K562 (cell line): ENCODE results near the gene NTRK1. TPM values are rescaled to one million over a fixed set of nuclear protein-coding genes. Genes with fewer than 3 reads are reported as not detected.
A peak's percentile ranks its signal among the peaks of the same experiment; 100 is the strongest.

Experiments used
- BRD9 ChIP-seq: fragments of 450-650 bp; IDR thresholded peaks from 2 replicates; pipeline ENCODE4 v1.6.1; 2018; ENCODE audit warnings: low read depth; ENCODE audit not compliant: partially characterized antibody
- C11orf30 ChIP-seq: fragments of 450-650 bp; IDR thresholded peaks from 2 replicates; pipeline ENCODE4 v1.6.1; 2016; ENCODE audit warnings: low read depth, mild to moderate bottlenecking
- CEBPB ChIP-seq: fragments of 450-650 bp; IDR thresholded peaks from 2 replicates; pipeline ENCODE4 v1.6.1; 2016; ENCODE audit warnings: missing genetic modification characterization, missing compliant biosample characterization
- EGR1 ChIP-seq: fragments of 450-650 bp; conservative IDR thresholded peaks from 2 replicates; pipeline ENCODE4 v1.6.1; 2017; ENCODE audit warnings: mild to moderate bottlenecking
- FOSL1 ChIP-seq: fragments of 200-800 bp; sonication (Bioruptor generic); conservative IDR thresholded peaks from 2 replicates; pipeline ENCODE4 v1.6.1; 2016; ENCODE audit warnings: missing genetic modification characterization, missing compliant biosample characterization
- FOXP1 ChIP-seq: sonication (generic); formaldehyde crosslinking; IDR thresholded peaks from 2 replicates; pipeline ENCODE4 v1.8.0; 2022; ENCODE audit warnings: mild to moderate bottlenecking, missing genetic modification reagents
- FUS ChIP-seq: fragments of 200-400 bp; formaldehyde crosslinking; optimal IDR thresholded peaks from 2 replicates; pipeline ENCODE3; 2017; ENCODE audit warnings: low read depth, low read length
- HDAC1 ChIP-seq, 2 experiments: fragments of 450-650 bp; IDR thresholded peaks; 2 replicates each; pipeline ENCODE4 v1.6.1; 2016 to 2017; ENCODE audit warnings: inconsistent platforms in 1 of 2, mild to moderate bottlenecking in 1 of 2, moderate library complexity in 1 of 2
- KLF6 ChIP-seq: fragments of 250-450 bp; sonication (Bioruptor Pico); IDR thresholded peaks from 2 replicates; pipeline ENCODE4 v1.4.0; 2020; ENCODE audit warnings: mild to moderate bottlenecking, moderate library complexity, borderline replicate concordance
- MIER1 ChIP-seq: fragments of 450-650 bp; IDR thresholded peaks from 2 replicates; pipeline ENCODE4 v1.6.1; 2016; ENCODE audit warnings: antibody characterized with exemption, mild to moderate bottlenecking, low read depth
- NFIX ChIP-seq: fragments of 250-450 bp; sonication (Bioruptor Pico); IDR thresholded peaks from 2 replicates; pipeline ENCODE4 v1.4.0; 2020; ENCODE audit warnings: low read depth, mild to moderate bottlenecking, moderate library complexity
- PTBP1 ChIP-seq: fragments of 200-400 bp; formaldehyde crosslinking; IDR thresholded peaks from 2 replicates; pipeline ENCODE4 v1.6.1; 2017; ENCODE audit warnings: low read depth, low read length
- SAFB ChIP-seq: fragments of 200-400 bp; formaldehyde crosslinking; IDR thresholded peaks from 2 replicates; pipeline ENCODE4 v1.6.1; 2017; ENCODE audit warnings: low read depth, low read length, borderline replicate concordance
- SRSF1 ChIP-seq: fragments of 200-400 bp; formaldehyde crosslinking; IDR thresholded peaks from 2 replicates; pipeline ENCODE4 v1.6.1; 2017; ENCODE audit warnings: mild to moderate bottlenecking, low read depth, low read length, moderate library complexity
- TAL1 ChIP-seq: fragments of 450-650 bp; IDR thresholded peaks from 2 replicates; pipeline ENCODE4 v1.6.1; 2016; ENCODE audit warnings: mild to moderate bottlenecking
- THRAP3 ChIP-seq: fragments of 450-650 bp; IDR thresholded peaks from 2 replicates; pipeline ENCODE4 v1.6.1; 2016; ENCODE audit warnings: mild to moderate bottlenecking, inconsistent platforms, borderline replicate concordance
- TRIM28 ChIP-seq: fragments of 450-650 bp; IDR thresholded peaks from 2 replicates; pipeline ENCODE4 v1.6.1; 2017
- ZBTB17 ChIP-seq: fragments of 450-650 bp; formaldehyde crosslinking; IDR thresholded peaks from 2 replicates; pipeline ENCODE4 v1.4.0; 2020; ENCODE audit warnings: mild to moderate bottlenecking
- ZNF146 ChIP-seq: IDR thresholded peaks from one replicate; pipeline ENCODE4 v1.6.1; 2018; ENCODE audit warnings: missing compliant biosample characterization; ENCODE audit not compliant: unreplicated experiment
- ZNF197 ChIP-seq: fragments of 200-800 bp; sonication (Bioruptor generic); IDR thresholded peaks from 2 replicates; pipeline ENCODE4 v1.6.1; 2016; ENCODE audit warnings: low read depth, missing genetic modification characterization, missing compliant biosample characterization
- ZNF224 ChIP-seq: sonication (generic); formaldehyde crosslinking; IDR thresholded peaks from 2 replicates; pipeline ENCODE4 v1.8.0; 2022; ENCODE audit warnings: mild to moderate bottlenecking, missing genetic modification reagents
- ZNF444 ChIP-seq: fragments of 250-450 bp; sonication (Bioruptor Pico); IDR thresholded peaks from 2 replicates; pipeline ENCODE4 v1.4.0; 2020; ENCODE audit warnings: mild to moderate bottlenecking, moderate library complexity
- ZNF766 ChIP-seq: fragments of 200-800 bp; sonication (Bioruptor generic); conservative IDR thresholded peaks from 2 replicates; pipeline ENCODE4 v1.6.1; 2016; ENCODE audit warnings: missing genetic modification characterization, missing compliant biosample characterization
- polyA plus RNA-seq, 8 experiments: library from polyadenylated mRNA; depleted of rRNA in 4 of 8; stranded (reverse) in 5 of 8; unstranded in 3 of 8; fragments of >200 nt; fragmentation: Nextera tagmentation in 2 of 8; fragmentation: Illumina TruSeq in 1 of 8; extraction: Ambion mirVana in 2 of 8; extraction: Trizol in 1 of 8; gene quantifications; 2 replicates each; pipeline versions ENCODE4 v1.2.1 to v1.2.3, GENCODE V29; 2011 to 2014; ENCODE audit warnings: inconsistent platforms in 1 of 8, missing spikeins in 1 of 8
- total RNA-seq, 7 experiments: library from RNA; depleted of rRNA in 6 of 7; stranded (reverse); fragments of >200 nt in 6 of 7; fragmentation: Illumina TruSeq in 2 of 7; extraction: Trizol in 2 of 7; gene quantifications; 2 replicates each; pipeline versions ENCODE4 v1.2.1 to v1.2.3, GENCODE V29; 2011 to 2021; ENCODE audit warnings: low replicate concordance in 1 of 7
- TF ChIP-seq, protein P1 (sequence below): sonication (generic); formaldehyde crosslinking; IDR thresholded peaks from 2 replicates; pipeline ENCODE4 v1.8.1; 2022; ENCODE audit warnings: missing genetic modification reagents
- TF ChIP-seq, protein P2 (sequence below): sonication (generic); formaldehyde crosslinking; IDR thresholded peaks from 2 replicates; pipeline ENCODE4 v1.8.0; 2022; ENCODE audit warnings: mild to moderate bottlenecking, missing genetic modification reagents
- TF ChIP-seq, protein P3 (sequence below): fragments of 450-650 bp; formaldehyde crosslinking; IDR thresholded peaks from 2 replicates; pipeline ENCODE4 v1.4.0; 2022; ENCODE audit warnings: missing genetic modification characterization

The NTRK1 gene
- total and polyA plus RNA-seq, 9 of the 15 experiments (the other 6 are each of a cell fraction or from before 2014, with no cell fraction given): 0.46 to 30.0 (median 7.9) TPM

DNA sequence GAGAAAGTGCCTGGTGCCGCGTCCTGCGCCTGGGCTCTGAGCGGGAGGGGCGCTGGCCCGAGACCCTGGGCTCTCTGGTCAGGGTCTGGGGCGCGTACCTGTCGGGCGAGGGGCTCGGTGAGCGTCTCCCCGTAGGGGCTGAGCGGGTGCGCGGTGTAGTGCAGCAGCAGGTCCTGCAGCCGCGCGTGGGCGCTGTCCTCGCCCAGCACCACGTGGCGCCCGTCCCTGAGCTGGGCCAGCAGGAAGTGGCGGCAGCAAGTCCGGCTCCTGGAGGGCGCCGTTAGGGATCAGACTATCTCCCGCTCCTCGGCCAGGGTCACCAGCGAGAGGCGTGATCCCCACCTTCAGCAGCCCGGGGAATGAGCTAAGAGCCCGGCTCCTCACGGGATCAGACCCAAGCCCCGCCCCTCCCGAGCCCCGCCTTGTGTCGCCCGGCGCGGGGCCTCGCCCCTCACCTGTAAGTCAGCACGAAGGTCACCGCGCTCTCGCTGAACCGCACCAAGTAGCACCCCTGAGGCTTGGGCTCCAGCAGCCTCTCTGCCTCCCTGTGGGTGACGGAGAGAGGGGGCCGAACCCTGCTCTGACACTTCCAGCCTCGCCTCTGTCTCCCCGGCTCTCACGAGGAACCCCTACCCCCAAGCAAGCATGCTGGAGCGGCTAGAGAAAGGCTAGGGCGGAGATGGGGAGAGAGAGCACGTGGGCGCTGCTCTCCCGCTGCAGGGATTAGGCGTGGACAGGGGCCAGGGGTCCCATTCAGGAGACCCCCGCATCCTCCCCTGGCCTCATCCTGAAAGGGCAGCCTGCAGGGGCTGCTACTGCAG is 46.7 kb upstream of the NTRK1 start (continued):
- TF ChIP-seq FOSL1 (no peak; the same call in 1 of the 2 replicates), PTBP1 (0 out of 2 replicates have a peak, but pooled peaks have one; percentile 27), SRSF1 (no peak), MIER1 (no peak), ZNF146 (CRISPR knock-in tag) (no peak), THRAP3 (no peak), ZNF197 (CRISPR knock-in tag) (no peak), CEBPB (no peak), FOXP1 (0 out of 2 replicates have a peak, but pooled peaks have one; percentile 75), TRIM28 (0 out of 2 replicates have a peak, but pooled peaks have one; percentile 19), EGR1 (peak; percentile 87), NFIX (CRISPR knock-in tag) (no peak), HDAC1 (IDR thresholded peaks at IDR 0.05) (peak in 1 of 2 experiments; percentile 93; a peak in 2 of 4 replicates), ZBTB17 (CRISPR knock-in tag) (peak; percentile 78), BRD9 (no peak), FUS (no peak), KLF6 (CRISPR knock-in tag) (peak; percentile 87; the same call in 1 of the 2 replicates), ZNF224 (no peak; the same call in 1 of the 2 replicates), ZNF444 (CRISPR knock-in tag) (no peak), ZNF766 (CRISPR knock-in tag) (peak; percentile 75), SAFB (0 out of 2 replicates have a peak, but pooled peaks have one; percentile 20), TAL1 (no peak), C11orf30 (no peak)
- TF ChIP-seq, protein P1, sequence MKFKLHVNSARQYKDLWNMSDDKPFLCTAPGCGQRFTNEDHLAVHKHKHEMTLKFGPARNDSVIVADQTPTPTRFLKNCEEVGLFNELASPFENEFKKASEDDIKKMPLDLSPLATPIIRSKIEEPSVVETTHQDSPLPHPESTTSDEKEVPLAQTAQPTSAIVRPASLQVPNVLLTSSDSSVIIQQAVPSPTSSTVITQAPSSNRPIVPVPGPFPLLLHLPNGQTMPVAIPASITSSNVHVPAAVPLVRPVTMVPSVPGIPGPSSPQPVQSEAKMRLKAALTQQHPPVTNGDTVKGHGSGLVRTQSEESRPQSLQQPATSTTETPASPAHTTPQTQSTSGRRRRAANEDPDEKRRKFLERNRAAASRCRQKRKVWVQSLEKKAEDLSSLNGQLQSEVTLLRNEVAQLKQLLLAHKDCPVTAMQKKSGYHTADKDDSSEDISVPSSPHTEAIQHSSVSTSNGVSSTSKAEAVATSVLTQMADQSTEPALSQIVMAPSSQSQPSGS (CRISPR knock-in tag): no peak
- TF ChIP-seq, protein P2, sequence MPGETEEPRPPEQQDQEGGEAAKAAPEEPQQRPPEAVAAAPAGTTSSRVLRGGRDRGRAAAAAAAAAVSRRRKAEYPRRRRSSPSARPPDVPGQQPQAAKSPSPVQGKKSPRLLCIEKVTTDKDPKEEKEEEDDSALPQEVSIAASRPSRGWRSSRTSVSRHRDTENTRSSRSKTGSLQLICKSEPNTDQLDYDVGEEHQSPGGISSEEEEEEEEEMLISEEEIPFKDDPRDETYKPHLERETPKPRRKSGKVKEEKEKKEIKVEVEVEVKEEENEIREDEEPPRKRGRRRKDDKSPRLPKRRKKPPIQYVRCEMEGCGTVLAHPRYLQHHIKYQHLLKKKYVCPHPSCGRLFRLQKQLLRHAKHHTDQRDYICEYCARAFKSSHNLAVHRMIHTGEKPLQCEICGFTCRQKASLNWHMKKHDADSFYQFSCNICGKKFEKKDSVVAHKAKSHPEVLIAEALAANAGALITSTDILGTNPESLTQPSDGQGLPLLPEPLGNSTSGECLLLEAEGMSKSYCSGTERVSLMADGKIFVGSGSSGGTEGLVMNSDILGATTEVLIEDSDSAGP (CRISPR knock-in tag): peak; percentile 63; the same call in 1 of the 2 replicates
- TF ChIP-seq, protein P3, sequence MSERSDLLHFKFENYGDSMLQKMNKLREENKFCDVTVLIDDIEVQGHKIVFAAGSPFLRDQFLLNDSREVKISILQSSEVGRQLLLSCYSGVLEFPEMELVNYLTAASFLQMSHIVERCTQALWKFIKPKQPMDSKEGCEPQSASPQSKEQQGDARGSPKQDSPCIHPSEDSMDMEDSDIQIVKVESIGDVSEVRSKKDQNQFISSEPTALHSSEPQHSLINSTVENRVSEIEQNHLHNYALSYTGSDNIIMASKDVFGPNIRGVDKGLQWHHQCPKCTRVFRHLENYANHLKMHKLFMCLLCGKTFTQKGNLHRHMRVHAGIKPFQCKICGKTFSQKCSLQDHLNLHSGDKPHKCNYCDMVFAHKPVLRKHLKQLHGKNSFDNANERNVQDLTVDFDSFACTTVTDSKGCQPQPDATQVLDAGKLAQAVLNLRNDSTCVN (CRISPR knock-in tag): no peak
